Mesenchymal stem cell (in vitro differentiated cells and primary cell): ENCODE data around the gene MET.
"Not testable (repeated sequence)": the region's sequence is repeated elsewhere in the genome, so short reads cannot be mapped to it uniquely, and the experiment has no call there.

Experiments used
- DNase-seq: peaks from one replicate; pipeline ENCODE4 v3.0.0-alpha.2; 2013
- H2AFZ ChIP-seq: one replicate; pipeline ENCODE4 v1.6.1; 2013; ENCODE audit warnings: low read depth, mild to moderate bottlenecking, control low read depth, inconsistent platforms, low read length, moderate library complexity
- H2AK5ac ChIP-seq: 2 replicates; pipeline ENCODE4 v1.6.1; 2013; ENCODE audit warnings: low read length, moderate library complexity, mild to moderate bottlenecking, inconsistent platforms; ENCODE audit not compliant: severe bottlenecking
- H2BK120ac ChIP-seq: one replicate; pipeline ENCODE4 v1.6.1; 2013; ENCODE audit warnings: low read depth, mild to moderate bottlenecking, inconsistent platforms, low read length, moderate library complexity
- H2BK12ac ChIP-seq, 2 experiments: one replicate each; pipeline ENCODE4 v1.6.1; 2013; ENCODE audit warnings: inconsistent platforms in 2 of 2, low read length in 2 of 2, mild to moderate bottlenecking in 2 of 2, moderate library complexity in 2 of 2, control low read depth in 1 of 2
- H2BK15ac ChIP-seq: one replicate; pipeline ENCODE4 v1.6.1; 2013; ENCODE audit warnings: mild to moderate bottlenecking, low read depth, inconsistent platforms; ENCODE audit not compliant: poor library complexity, severe bottlenecking
- H2BK5ac ChIP-seq: 2 replicates; pipeline ENCODE4 v1.6.1; 2013; ENCODE audit warnings: low read depth, mild to moderate bottlenecking, low read length, control low read depth, inconsistent platforms; ENCODE audit not compliant: poor library complexity, severe bottlenecking
- H3K14ac ChIP-seq, 2 experiments: one replicate each; pipeline ENCODE4 v1.6.1; 2013; ENCODE audit warnings: inconsistent platforms in 2 of 2, low read length in 2 of 2, control low read depth in 1 of 2, mild to moderate bottlenecking in 1 of 2, moderate library complexity in 1 of 2
- H3K18ac ChIP-seq, 2 experiments: one replicate each; pipeline ENCODE4 v1.6.1; 2013; ENCODE audit warnings: inconsistent platforms in 2 of 2, low read length in 2 of 2, control low read depth in 1 of 2, low read depth in 1 of 2, mild to moderate bottlenecking in 1 of 2
- H3K23ac ChIP-seq, 2 experiments: one replicate each; pipeline ENCODE4 v1.6.1; 2013; ENCODE audit warnings: inconsistent platforms in 2 of 2, low read length in 2 of 2, mild to moderate bottlenecking in 2 of 2, moderate library complexity in 2 of 2, control low read depth in 1 of 2
- H3K27ac ChIP-seq: 2 replicates; pipeline ENCODE4 v1.5.1; 2013; ENCODE audit warnings: mild to moderate bottlenecking, moderate library complexity, low read length, control low read depth, inconsistent platforms; ENCODE audit not compliant: poor library complexity, severe bottlenecking
- H3K27me3 ChIP-seq, 2 experiments: 2 replicates each; pipeline versions ENCODE4 v1.6.1 to v1.7.0; 2013; ENCODE audit warnings: low read length in 2 of 2, mild to moderate bottlenecking in 2 of 2, moderate library complexity in 2 of 2, control low read depth in 1 of 2, inconsistent platforms in 1 of 2; ENCODE audit not compliant: control insufficient read depth in 1 of 2, insufficient read depth in 1 of 2
- H3K36me3 ChIP-seq, 2 experiments: 2 replicates each; pipeline versions ENCODE4 v1.6.1 to v1.7.0; 2013; ENCODE audit warnings: low read length in 2 of 2, control low read depth in 1 of 2, inconsistent platforms in 1 of 2, low read depth in 1 of 2, mild to moderate bottlenecking in 1 of 2; ENCODE audit not compliant: insufficient read depth in 2 of 2, control insufficient read depth in 1 of 2
- H3K4ac ChIP-seq, 2 experiments: one replicate each; pipeline ENCODE4 v1.6.1; 2013; ENCODE audit warnings: inconsistent platforms in 2 of 2, low read length in 2 of 2, mild to moderate bottlenecking in 2 of 2, moderate library complexity in 2 of 2, control low read depth in 1 of 2, low read depth in 1 of 2
- H3K4me1 ChIP-seq: 2 replicates; pipeline ENCODE4 v1.6.1; 2013; ENCODE audit warnings: low read depth, low read length, control low read depth; ENCODE audit not compliant: control insufficient read depth, insufficient read depth
- H3K4me2 ChIP-seq: 2 replicates; pipeline ENCODE4 v1.6.1; 2013; ENCODE audit warnings: low read length, mild to moderate bottlenecking, inconsistent platforms; ENCODE audit not compliant: poor library complexity, severe bottlenecking
- H3K4me3 ChIP-seq, 2 experiments: 2 replicates each; pipeline versions ENCODE4 v1.5.1 to v1.7.0; 2013; ENCODE audit warnings: low read length in 2 of 2, mild to moderate bottlenecking in 2 of 2, control low read depth in 1 of 2, low read depth in 1 of 2; ENCODE audit not compliant: insufficient read depth in 1 of 2
- H3K79me1 ChIP-seq: replicated peaks from 2 replicates; pipeline ENCODE4 v1.6.1; 2013; ENCODE audit warnings: mild to moderate bottlenecking, control low read depth, low read length, inconsistent platforms; ENCODE audit not compliant: poor library complexity, severe bottlenecking
- H3K9ac ChIP-seq: 2 replicates; pipeline ENCODE4 v1.7.0; 2013; ENCODE audit warnings: mild to moderate bottlenecking, low read length, moderate library complexity
- H3K9me3 ChIP-seq: 2 replicates; pipeline ENCODE4 v1.7.0; 2013; ENCODE audit warnings: mild to moderate bottlenecking, low read length; ENCODE audit not compliant: control insufficient read depth
- H4K8ac ChIP-seq: one replicate; pipeline ENCODE4 v1.6.1; 2013; ENCODE audit warnings: inconsistent platforms, mild to moderate bottlenecking, low read length, moderate library complexity
- H4K91ac ChIP-seq: one replicate; pipeline ENCODE4 v1.6.1; 2013; ENCODE audit warnings: mild to moderate bottlenecking, low read length, inconsistent platforms
- WGBS: methylation state at CpG from one replicate; pipeline ENCODE4 v1.1.7; 2013; ENCODE audit warnings: mixed read lengths; 5-methylcytosine and 5-hydroxymethylcytosine counted together

MET gene

GRCh38 chr7:116821647-116822046 lies 149.7 kb downstream of the MET start:
- H3K27me3 ChIP-seq, H2BK5ac ChIP-seq, H3K79me1 ChIP-seq, H3K14ac ChIP-seq, H3K36me3 ChIP-seq, H4K91ac ChIP-seq, H3K27ac ChIP-seq, H3K9ac ChIP-seq, H2BK15ac ChIP-seq, H2AK5ac ChIP-seq, DNase-seq, H3K9me3 ChIP-seq, H4K8ac ChIP-seq, H3K23ac ChIP-seq, H3K4me3 ChIP-seq, H2BK12ac ChIP-seq, H3K18ac ChIP-seq, H3K4me1 ChIP-seq, H2BK120ac ChIP-seq, H3K4me2 ChIP-seq, H2AFZ ChIP-seq, H3K4ac ChIP-seq: not testable (repeated sequence)
- WGBS = 95% methylated on average over 4 of the region's 4 CpGs

- no peak overlapping the region for H3K14ac ChIP-seq
- no peak overlapping the region for H2BK15ac ChIP-seq
- no peak overlapping the region for H2BK120ac ChIP-seq
- peaks cover 4% of the 10 kb centered on the region for H3K9me3 ChIP-seq
- H3K27ac ChIP-seq = no peak overlapping the region
- no peak overlapping the region for H3K9ac ChIP-seq
- no peaks in the 10 kb centered on the region for H3K27me3 ChIP-seq
- H2AFZ ChIP-seq = no peak overlapping the region
- no peaks in the 10 kb centered on the region for H3K36me3 ChIP-seq
- no peak overlapping the region for H4K8ac ChIP-seq
- H3K4me2 ChIP-seq = no peak overlapping the region
- no peak overlapping the region for H2BK5ac ChIP-seq
- no peak for DNase-seq
- H3K23ac ChIP-seq = no peak overlapping the region
- no peaks in the 10 kb centered on the region for H3K79me1 ChIP-seq
- H4K91ac ChIP-seq = no peak overlapping the region
- no peak overlapping the region for H3K4me3 ChIP-seq
- no peak overlapping the region for H2AK5ac ChIP-seq
- H3K18ac ChIP-seq = no peak overlapping the region
- H3K4ac ChIP-seq = no peak overlapping the region
- H3K4me1 ChIP-seq = no peaks in the 10 kb centered on the region
- no peak overlapping the region for H2BK12ac ChIP-seq
Observed at GRCh38 chr7:116824449-116824848, 152.5 kb downstream of the MET start.

- DNase-seq = no peak
- no peak overlapping the region for H3K4ac ChIP-seq
- H4K91ac ChIP-seq = no peak overlapping the region
- peaks cover 4% of the 10 kb centered on the region for H3K9me3 ChIP-seq
- no peaks in the 10 kb centered on the region for H3K4me1 ChIP-seq
- no peak overlapping the region for H2AK5ac ChIP-seq
- 100% methylated on average over 3 of the region's 4 CpGs for WGBS
- no peak overlapping the region for H3K27ac ChIP-seq
- H3K9ac ChIP-seq = no peak overlapping the region
- no peak overlapping the region for H3K23ac ChIP-seq
- no peak overlapping the region for H3K4me3 ChIP-seq
- H2BK5ac ChIP-seq = no peak overlapping the region
- H2BK12ac ChIP-seq = no peak overlapping the region
- no peak overlapping the region for H2BK15ac ChIP-seq
- H3K36me3 ChIP-seq = no peaks in the 10 kb centered on the region
- H3K14ac ChIP-seq = no peak overlapping the region
- no peak overlapping the region for H3K18ac ChIP-seq
- no peaks in the 10 kb centered on the region for H3K27me3 ChIP-seq
- no peak overlapping the region for H3K4me2 ChIP-seq
- no peaks in the 10 kb centered on the region for H3K79me1 ChIP-seq
- H2BK120ac ChIP-seq = no peak overlapping the region
- H4K8ac ChIP-seq = no peak overlapping the region
- no peak overlapping the region for H2AFZ ChIP-seq
Observed at GRCh38 chr7:116828281-116828680, 156.3 kb downstream of the MET start.

GRCh38 chr7:116829041-116829440 lies 157.0 kb downstream of the MET start:
- 92% methylated on average over 3 of the region's 3 CpGs for WGBS

More at GRCh38 chr7:116829041-116829440, 157.0 kb downstream of the MET start:
- no peak overlapping the region for H3K27ac ChIP-seq
- H3K14ac ChIP-seq = no peak overlapping the region
- H3K9ac ChIP-seq = no peak overlapping the region
- H4K8ac ChIP-seq = no peak overlapping the region
- no peaks in the 10 kb centered on the region for H3K36me3 ChIP-seq
- no peak overlapping the region for H2BK12ac ChIP-seq
- no peak overlapping the region for H3K4me3 ChIP-seq
- H3K4me1 ChIP-seq = no peaks in the 10 kb centered on the region
- H3K4me2 ChIP-seq = no peak overlapping the region
- no peaks in the 10 kb centered on the region for H3K79me1 ChIP-seq
- no peak overlapping the region for H2BK120ac ChIP-seq
- H4K91ac ChIP-seq = no peak overlapping the region
- H2AFZ ChIP-seq = no peak overlapping the region
- no peak overlapping the region for H3K4ac ChIP-seq
- no peak for DNase-seq
- H3K9me3 ChIP-seq = peaks cover 4% of the 10 kb centered on the region
- no peak overlapping the region for H2BK5ac ChIP-seq
- H3K23ac ChIP-seq = no peak overlapping the region
- H2AK5ac ChIP-seq = no peak overlapping the region
- H3K18ac ChIP-seq = no peak overlapping the region
- no peaks in the 10 kb centered on the region for H3K27me3 ChIP-seq
- H2BK15ac ChIP-seq = no peak overlapping the region
